GM21526 (cell line): Measurements from ENCODE around the gene RNF187.

Experiments used
- ATAC-seq: cut with Tn5 transposase; IDR thresholded peaks from one replicate; pipeline ENCODE4 v1.9.1; 2021; ENCODE audit warnings: moderate library complexity; ENCODE audit not compliant: unreplicated experiment, low FRiP score

The RNF187 gene

DNA sequence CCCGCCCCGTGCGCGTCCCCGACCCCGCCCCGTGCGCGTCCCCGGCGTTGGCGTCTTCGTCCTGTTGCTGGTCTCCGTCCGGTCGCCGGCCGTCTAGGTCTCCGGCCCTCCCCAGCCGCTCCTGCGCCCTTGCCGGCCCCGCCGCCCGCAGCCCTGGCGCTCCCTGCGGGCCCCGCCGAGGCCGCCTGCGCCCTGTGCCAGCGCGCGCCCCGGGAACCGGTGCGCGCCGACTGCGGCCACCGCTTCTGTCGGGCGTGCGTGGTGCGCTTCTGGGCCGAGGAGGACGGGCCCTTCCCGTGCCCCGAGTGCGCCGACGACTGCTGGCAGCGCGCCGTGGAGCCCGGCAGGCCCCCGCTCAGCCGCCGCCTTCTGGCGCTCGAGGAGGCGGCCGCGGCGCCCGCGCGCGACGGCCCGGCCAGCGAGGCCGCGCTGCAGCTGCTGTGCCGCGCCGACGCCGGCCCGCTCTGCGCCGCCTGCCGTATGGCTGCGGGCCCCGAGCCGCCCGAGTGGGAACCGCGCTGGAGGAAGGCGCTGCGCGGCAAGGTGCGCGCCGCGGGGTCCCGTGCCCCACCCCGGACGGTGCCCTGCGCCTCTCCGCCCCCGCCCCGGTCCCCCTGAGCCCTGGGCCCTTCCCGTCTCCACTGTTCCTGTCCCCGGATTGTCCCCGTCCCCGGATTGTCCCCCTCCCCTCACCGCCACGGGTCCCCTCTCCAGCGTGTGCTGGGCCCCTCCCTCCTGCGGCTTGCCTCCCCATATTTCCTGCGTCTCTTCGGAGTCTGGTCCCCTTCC is at the start of gene RNF187:
RNF187 (plus strand) TSS at position 47 of the 789 bp plus-strand sequence.
- peak; percentile 37 for ATAC-seq

DNA sequence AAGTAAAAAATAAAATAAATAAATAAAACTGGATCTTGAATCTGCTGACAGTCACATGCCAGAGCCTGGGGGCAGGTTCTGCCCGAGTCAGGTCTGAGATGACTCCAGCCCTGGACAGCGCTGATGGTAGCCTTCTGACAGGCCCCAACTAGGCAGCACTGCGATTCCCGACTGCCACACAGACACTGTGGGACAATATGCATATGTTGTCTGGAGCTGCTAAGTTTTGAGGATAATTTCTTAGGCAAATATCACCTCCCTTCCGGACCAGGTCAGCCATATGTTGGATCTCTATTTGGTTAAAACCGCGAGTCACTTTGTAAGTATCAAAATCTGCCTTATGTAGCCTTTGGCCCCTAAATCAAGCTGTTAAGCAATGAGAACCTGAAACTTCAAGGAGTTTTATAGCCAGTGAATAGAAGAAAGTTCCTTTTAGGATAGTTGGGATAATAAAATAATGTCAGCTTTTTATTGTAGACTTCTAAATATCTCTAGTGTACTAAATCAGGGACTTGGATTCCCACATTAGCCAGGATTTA is 49.7 kb upstream of the RNF187 start:
- ATAC-seq, result no peak

DNA sequence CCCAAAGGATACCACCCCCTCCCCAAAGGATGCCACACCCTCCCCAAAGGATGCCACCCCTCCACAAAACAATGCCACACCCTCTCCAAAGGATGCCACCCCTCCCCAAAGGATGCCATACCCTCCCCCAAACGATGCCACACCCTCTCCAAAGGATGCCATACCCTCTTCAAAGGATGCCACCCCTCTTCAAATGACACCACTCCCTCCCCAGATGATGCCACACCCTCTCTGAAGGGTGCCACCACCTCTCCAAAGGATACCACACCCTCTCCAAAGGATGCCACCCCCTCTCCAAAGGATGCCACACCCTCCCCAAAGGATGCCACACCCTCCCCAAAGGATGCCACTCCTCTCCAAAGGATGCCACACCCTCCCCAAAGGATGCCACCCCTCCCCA is 48.9 kb upstream of the RNF187 start:
- ATAC-seq, result no peak

DNA sequence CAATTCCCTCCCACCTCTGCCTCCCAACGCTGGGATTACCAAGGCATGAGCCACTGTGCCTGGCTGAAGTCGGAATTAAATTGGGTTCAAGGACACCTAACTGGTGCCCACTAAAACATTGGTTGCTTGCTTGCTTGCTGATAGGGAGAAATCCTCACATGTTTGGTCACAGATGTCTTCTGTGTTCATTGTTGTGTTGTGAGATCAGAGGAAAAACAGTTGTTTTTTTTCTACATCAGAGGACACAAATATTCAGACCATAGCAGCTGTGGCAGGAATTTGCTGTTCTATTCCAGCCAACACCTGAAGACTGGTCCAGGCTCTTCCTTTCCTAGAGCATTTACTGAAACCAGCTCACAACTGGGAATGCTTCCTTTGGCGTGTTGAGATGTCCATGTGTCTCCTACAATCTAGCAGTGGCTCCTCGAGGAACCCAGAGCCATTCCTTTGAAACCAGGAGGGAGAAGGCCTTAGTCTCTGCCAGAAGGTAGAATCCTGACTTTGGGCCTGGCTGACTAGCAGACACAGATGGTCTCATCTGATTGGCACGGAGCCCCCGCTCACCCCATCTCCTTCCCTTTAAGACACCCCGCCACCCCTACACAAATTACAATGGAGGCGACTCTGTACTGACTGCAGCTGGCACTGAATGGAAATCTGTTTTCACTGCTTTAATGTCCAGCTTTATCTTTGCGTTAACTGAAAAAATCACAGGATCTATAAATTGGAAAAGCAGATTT is 46.3 kb upstream of the RNF187 start:
- no peak for ATAC-seq

DNA sequence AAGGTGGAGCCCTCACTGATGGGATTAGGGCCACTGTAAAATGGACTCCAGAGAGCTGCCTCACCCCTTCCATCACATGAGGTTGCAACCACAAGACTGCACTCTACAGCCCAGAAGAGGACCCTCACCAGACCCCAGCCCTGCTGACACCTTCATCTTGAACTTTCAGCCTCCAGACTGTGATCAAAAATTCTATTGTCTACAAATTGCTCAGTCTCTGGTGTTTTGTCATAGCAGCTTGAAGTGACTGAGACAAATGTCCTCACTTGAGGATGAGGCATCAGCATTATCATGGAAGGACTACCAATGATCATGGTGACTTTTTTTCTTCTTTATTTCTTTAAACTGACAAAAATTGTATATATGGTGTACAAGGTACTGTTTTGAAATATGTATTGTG is 43.8 kb upstream of the RNF187 start:
- no peak for ATAC-seq

DNA sequence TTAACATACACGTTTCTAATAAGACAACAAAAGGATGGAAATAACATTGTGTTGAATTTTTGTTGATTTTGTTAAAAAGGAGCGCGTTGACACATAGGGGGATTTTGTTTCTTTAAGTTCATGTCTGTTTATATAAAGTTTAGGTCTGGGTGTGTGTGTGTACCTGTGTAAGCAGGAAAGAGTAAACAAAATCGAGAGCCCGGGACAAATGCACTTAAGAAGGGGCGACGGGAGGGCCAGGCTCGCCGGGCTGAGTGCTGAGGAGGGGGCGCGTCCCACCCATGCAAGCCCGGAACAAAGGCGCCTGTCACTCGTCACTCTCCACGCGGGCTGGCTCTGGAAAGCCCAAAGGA is 41.7 kb upstream of the RNF187 start:
- ATAC-seq, result no peak

DNA sequence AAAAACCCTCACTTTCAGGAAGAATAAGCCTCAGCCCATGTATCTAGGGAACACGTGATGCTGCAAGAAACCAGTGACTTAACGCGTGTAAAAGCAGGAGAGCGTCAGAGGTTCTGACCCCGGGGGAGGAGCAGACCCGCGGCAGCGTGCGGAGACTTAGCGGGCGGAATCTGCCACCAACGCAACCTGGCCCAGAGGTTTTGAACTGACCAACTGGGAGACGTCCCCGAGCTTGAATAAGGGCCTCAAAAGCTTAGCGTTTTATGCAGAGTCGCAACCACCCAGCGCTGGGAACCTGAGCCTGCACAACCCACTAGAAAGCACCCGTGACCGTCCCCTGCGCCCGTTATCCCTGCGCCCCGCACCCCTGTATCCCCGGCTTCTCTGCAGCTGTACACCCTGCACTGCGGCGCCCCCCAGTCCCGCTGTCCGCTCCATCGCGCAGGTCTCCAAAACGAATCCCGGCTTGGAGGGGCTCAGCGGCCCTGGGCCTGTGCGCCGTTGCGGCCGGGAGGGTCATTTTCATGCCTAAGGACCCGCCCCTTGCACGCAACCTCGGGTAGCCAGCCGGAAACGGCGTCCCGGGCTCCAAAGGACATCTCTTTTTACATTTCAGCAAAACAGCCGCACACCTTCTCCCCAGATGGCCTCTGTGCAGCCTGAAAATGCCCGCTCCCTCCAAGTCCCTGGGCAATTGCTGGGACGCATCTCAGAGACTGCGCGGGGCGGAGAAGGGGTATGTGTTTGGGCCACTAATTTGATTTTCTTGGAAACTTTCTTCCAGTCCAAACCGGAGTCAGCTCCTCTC is 41.1 kb upstream of the RNF187 start:
- ATAC-seq, result no peak

DNA sequence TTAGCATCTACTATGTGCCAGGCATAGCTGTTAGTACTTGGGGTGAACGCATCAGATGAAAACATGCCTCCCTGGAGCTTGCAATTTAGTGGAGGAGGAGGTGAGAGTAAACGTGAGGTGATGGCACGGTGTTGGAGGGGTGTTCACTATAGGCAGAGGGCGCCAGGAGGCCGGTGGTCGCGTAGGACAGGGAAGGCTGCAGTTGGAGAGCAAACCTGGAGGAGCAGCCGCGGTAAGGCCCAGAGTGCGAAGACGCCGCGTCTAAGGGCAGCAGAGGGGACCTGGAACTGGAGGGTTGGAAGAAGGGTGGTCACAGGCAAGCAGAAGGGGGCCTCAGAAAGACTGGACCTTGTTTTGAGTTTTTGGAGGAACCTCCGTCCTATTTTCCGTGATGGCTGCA is 40.3 kb upstream of the RNF187 start:
- no peak for ATAC-seq

DNA sequence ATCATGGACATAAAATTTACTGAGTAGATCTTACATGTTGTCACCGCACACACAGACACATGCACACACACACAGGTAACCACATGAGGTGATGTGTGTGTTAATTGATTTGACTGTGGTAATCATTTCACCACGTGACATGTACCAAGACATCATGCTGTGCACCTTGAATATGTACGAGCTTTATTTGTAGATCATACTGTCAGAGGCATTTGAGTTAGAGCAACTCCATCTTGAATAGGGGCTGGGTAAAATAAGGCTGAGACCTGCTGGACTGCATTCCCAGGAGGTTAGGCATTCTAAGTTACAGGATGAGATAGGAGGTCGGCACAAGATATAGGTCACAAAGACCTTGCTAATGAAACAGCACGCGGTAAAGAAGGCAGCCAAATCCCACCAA is 38.8 kb upstream of the RNF187 start:
- ATAC-seq, result no peak

DNA sequence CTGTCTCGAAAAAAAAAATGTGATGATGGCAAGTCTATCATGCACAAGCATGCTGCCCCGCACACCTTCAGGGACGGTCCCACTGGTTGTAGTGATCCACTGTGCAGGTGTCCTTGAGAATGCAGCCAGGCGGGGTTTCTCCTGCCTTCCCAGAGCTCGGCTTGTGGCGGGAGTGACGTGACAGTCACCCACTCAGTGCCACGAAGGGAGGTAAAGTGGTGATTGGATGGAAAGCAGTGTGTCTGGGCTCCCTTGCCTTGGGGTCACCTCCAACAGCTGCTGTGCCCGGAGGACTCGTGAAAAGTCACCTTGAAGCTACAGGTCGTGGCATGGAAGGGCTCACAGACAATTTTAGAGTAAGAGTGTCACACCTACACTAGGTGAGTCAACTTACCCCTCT is 37.0 kb upstream of the RNF187 start:
- no peak for ATAC-seq

DNA sequence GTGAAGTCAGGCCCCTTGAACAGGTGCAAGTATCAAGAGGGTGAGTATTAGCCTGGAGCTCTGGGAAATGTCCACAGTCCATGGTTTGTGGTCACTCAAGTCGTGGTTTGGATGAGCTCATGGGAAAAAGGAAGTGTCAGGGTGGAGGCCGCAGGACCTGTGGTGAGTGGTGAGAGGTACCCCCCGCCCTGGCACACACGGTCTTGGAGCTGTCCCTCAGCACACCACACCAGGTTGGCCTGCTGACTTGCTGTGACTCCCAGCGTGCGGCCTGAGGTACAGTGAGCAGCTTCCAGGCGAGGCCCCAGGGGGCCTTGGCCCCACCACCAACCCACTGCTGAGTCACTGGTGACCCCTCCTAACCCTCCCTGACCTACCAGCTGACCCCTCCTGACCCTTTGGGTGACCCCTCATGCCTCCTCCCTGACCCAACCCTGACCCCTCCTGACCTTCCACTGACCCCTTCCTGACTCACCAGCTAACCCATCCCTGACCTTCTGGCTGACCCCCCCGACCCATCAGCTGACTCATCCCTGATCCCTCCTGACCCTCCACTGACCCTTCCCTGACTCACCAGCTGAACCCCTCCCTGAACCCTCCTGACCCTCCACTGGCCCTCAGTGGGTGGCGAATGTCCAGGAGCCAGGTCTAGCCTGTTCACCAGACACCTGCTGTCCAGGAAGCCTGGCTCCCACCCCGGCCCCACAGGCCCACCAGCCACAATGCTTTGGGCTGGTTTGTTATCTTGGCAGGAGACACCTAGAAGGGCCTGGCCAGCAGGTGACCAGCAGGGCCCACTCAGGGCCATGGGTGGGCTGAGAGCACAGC is 34.8 kb upstream of the RNF187 start:
- ATAC-seq, result no peak

DNA sequence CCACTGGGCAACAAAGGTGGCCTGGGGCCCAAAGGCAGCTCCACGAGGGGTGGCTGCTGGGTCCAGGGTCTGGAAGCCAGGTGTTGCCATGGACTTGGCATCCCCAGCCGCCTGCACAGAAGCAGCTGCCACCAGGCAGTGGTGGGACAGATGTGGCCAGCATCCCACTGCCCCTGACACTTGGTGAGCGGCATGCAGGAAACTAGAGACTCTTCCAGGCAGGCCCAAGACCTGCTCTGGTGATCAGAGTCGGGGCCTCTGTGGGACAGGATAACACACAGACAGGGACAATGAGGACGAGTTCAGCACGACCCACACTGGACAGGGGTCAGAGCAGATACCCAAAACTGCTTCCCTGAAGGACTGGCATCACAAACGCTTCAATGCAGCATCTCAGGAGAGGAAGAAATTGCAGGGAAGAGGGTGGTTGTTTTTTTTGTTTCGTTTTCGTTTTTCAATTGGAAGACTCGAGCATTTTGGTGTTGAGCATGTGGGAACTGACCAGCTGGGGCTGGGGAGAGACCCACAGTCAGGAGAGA is 34.1 kb upstream of the RNF187 start:
- no peak for ATAC-seq

DNA sequence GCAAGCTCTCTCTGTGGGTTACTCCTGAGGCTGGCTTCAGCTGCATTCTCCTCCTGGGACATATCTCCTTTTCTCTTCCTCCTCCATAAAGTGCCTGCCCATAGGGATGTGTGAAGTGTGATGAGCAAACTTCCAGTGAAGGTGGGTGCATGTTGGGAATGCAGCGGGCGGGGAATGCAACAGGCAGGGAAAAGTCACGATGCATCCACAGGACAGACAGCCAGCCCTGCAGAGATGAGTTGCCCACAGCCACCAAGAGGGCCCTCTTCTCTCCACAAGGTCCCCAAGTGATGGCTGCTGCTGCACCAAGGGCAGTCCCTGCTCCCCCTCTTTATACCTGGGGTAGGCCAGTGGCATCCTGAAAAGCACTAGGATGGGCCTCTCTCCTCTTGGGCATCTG is 33.6 kb upstream of the RNF187 start:
- ATAC-seq, result no peak

DNA sequence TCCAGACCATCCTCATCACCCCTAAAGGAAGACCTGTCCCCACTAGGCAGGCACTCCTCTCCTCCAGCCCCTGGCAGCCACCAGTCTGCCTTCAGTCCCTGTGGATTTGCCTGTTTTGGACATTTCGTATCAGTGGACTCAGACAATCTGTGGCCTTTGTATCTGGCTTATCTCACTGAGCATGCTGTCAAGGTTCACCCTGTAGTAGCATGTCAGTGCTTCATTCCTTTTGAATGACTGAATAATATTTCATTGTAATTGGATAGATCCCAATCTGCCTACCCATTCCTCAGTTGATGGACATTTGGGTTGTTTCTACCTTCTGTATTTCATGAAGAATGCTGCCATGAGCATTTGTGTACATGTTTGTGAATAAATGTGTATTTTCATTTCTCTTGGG is 32.9 kb upstream of the RNF187 start:
- ATAC-seq, result no peak

DNA sequence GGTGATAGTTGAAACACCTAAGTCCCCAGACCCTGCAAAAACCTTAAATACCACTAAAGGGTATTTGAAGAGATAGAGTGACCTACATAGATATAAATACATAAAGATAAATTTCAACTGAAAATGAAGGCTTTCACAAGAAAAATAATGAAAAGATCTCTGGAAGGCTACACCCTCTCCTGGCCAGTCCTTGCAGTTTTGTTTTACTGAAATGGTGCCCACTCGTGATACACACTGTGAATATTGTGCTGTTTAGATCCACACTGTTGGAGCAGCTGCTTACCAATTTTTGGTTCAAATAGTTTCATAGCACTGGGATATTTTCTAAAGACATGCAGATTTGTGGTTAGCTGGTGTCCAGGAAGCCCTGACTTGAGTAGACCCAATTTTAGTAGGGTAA is 31.5 kb upstream of the RNF187 start:
- ATAC-seq, result no peak

DNA sequence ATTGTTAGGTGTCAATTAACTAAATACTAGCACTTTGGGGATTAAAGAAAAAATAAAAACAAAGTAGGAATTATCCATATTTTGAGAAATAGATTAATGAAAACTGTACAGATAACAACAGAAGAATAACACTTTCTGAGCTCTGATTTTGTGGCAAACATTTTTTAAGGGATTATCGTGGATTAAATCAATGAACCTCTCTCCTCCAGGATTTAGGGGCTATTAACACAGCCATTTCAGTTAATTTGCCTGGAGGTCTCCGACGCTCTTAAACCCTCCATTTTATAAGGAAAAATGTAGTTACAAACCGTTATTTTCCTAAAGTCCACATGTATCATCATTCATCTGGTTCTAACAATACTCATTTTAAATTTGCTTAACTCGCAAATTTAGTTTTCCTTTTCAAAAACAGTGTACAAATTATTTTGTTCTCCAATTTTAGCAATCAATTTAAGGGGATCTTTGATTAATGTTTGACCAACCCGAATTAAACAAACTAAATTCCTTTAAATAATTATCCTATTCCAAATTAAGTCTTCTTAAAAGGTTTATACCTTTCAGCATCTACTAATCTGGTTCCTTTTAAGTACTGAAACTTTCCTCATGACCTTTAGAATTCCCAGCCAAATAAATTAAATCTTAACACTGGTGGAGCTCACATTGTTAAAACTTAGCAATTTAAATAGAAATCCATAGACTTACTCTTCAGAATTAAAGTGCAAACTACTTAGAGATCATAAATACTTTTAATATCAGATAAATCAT is 30.7 kb upstream of the RNF187 start:
- ATAC-seq, result no peak

DNA sequence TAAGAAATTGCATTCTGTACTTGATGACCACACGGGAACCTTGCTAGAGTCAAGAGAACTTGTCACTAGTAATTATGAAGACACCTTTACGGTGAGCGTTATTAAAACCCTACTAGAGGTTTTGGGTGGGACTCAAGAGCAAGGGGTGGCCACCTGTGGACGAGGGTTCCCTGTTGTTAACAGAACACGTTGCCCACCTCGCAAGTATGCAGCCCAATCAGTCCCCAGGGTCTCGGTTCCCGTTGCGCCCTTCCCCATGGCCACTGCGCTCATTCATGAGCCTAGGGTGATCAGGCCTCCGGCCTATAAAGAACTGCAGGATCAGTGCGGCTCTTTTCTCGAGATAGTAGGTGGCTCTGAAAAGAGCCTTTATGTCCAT is 30.2 kb upstream of the RNF187 start:
- peak; percentile 7 for ATAC-seq

DNA sequence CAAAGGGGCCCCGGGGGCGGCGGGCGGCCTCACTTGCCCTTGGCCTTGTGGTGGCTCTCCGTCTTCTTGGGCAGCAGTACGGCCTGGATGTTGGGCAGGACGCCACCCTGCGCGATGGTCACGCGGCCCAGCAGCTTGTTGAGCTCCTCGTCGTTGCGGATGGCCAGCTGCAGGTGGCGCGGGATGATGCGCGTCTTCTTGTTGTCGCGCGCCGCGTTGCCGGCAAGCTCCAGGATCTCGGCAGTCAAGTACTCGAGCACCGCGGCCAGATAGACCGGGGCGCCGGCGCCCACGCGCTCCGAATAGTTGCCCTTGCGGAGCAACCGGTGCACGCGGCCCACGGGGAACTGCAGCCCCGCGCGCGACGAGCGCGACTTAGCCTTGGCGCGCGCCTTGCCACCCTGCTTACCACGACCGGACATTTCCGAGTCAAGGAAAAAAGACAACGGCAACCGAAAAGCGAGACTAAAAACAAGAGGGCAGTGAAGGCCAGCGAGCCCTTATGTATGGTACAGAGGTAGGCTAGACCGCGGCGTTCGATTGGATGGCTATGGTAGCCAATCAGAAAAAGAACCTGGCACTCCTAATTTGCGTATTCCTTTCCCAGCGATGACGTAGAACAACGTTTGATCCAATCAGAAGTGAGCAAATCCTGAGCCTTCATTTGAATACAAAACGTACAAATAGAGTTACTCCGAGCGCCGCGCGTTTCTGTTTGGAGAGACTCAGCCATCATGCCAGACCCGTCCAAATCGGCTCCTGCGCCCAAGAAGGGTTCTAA is 29.6 kb upstream of the RNF187 start:
- ATAC-seq, result peak; percentile 82
